Forelimb muscle (tissue), 1 donor: ENCODE measurements around the gene RAB40A. TPM values are rescaled to one million over a fixed set of nuclear protein-coding genes. Genes with fewer than 3 reads are reported as not detected.
"Not testable (repeated sequence)": the region's sequence is repeated elsewhere in the genome, so short reads cannot be mapped to it uniquely, and the experiment has no call there.

Experiments used
- DNase-seq: peaks from one replicate; pipeline ENCODE4 v3.0.0-alpha.2; 2013; ENCODE audit warnings: low read depth
- polyA plus RNA-seq: library from polyadenylated mRNA; unstranded; fragments of 120-200 nt; gene quantifications from one replicate; pipeline ENCODE4 v1.2.1, GENCODE V29; 2013; ENCODE audit not compliant: insufficient read length

Gene RAB40A
- polyA plus RNA-seq, 1 donor: 1.1 TPM

DNA sequence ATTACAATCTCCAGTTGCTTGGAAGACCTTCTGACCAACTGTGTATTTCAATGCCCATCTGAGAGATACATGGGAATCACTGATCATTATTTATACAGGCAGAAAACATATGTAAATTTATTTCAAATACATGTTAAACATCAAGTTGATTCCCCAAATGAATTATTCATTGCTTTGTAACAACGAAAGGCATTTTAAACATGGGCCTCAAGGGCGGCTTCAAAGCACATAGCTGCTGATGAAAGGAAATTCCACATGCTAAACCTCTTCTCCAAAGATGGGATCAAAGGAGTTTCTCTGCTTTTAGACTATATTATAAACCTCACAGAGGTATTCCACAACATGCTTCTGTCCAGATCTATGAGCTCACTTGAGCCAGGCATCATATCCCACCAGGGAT is 4.3 kb upstream of the RAB40A start:
- no peak for DNase-seq

DNA sequence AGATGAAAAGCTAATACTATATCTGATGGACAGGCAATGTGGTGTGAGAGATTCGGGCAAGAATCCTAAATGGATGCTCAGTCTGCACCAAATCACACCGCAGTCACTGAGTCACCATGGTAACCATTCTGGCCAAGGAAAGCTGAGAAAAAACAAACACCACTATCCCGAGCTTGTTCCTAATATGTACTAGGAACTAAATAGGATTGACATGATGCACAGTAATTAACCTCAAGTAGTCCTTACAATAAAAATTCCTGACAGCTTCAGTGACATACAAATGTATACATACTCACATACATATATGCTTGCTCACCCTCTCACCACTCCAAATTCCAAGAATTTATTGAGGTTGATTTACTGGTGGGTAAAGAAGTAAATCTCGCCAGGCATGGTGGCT is 1.1 kb upstream of the RAB40A start:
- no peak for DNase-seq

DNA sequence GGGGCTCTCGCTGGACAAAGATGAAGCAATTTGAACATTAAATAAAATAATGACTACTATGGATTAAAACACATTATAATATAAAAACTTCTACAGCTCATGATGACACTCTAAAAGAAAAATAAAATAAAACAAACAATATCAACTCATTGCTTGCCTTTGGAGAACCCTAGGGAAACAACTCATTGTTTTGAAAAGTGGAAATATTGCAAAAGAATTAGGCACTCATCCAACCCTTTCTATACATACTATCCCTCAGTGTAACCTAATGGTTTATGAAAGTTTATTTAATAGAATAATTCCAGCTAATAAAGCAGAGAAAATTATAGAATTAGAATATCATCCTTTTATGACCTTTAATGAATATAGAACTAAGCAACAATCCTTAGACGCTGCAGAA is 718 bp downstream of the RAB40A start:
- no peak for DNase-seq

DNA sequence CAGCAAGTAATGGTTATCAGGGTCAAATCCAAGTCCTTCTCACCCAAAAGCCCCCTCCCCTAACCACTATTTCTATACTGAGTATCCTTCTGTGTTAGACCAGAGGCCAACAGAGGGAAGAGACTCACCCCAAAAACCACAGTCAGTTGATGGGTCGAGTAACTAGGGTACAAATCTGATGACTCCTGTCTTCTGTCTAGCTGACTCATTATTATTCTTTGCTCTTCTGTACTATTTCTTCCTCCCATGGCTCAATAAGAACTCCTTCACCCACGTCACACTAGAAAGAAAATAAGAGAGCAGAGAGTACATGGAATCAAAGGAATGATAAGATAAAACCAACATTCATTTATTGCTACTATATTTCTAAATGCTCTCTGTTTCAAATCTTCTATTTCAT is 2.0 kb downstream of the RAB40A start:
- DNase-seq: no peak

DNA sequence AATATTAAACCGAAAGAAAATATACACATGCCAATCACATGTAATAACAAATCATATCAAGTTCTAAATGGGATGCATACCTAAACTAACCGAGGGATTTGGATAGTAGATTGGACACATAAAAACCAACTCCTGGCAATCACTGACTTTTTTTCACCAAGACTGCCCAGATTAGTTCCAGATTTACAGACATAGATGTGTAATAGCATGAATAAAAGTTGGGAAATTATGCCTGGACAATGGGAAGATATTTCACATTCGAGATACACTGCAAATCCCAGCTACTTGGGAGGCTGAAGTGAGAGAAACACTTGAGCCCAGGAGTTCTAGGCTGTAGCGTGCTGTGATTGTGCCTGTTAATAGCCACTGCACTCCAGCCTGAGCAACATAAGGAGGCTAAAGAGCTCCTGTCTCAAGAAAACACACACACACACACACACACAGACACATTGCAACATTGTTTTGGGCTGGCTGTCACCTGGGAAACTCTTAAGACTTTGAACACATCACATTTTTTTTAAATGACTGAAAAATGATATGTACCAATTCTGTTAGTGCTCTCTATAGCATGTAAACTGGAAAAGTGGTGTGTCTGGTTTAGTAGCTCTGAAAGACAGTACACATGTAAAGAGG is 5.7 kb downstream of the RAB40A start:
- no peak for DNase-seq

DNA sequence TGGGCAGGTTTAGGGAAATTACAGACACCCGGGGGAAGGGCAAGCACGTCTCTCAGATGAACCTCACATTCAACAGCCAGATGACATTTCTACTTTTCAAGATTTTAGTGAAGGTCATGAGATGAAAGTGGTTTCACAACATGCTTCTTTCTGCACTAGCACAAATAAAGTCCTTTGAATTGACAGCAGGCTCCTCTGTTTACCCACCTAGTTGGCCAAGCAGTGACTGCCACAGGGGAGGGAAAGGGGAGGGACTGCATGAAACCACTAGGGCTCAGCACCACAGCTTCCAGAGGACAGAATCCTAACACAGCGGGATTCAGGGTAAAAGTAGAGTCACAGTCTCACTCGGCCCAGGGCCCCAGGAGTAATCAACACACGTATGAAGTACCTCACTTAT is 6.2 kb downstream of the RAB40A start:
- no peak for DNase-seq

DNA sequence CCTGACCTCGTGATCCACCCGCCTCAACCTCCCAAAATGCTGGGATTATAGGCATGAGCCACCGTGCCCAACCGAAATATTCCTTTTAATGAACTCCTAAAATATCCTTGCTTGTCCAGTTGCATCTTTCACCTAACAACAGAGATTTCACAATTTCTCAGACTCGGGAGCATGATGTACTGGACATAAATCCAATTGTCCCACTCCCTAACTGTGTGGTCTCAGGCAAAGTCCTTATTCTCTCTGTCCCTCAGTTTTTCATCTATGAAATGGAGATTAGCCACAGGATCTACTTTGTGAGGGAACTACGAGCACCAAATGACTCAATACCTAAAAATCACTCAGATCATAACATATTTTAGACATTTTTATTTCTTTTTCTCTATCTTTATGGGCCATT is 9.3 kb downstream of the RAB40A start:
- DNase-seq: no peak

DNA sequence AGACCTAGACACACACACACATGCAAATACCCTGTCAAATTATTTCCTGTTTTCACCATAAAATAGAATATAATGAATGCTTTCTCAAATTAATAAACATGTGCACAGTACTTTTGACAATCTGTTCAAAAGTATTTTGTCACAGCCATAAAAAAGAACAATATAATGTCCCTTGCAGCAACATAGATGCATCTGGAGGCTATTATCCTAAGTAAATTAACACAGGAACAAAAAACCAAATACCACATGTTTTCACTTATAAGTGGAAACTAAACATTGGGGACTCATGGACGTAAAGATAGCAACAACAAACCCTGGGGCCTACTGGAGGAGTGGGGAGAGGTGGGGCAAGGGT is 15.5 kb downstream of the RAB40A start:
- DNase-seq: no peak

DNA sequence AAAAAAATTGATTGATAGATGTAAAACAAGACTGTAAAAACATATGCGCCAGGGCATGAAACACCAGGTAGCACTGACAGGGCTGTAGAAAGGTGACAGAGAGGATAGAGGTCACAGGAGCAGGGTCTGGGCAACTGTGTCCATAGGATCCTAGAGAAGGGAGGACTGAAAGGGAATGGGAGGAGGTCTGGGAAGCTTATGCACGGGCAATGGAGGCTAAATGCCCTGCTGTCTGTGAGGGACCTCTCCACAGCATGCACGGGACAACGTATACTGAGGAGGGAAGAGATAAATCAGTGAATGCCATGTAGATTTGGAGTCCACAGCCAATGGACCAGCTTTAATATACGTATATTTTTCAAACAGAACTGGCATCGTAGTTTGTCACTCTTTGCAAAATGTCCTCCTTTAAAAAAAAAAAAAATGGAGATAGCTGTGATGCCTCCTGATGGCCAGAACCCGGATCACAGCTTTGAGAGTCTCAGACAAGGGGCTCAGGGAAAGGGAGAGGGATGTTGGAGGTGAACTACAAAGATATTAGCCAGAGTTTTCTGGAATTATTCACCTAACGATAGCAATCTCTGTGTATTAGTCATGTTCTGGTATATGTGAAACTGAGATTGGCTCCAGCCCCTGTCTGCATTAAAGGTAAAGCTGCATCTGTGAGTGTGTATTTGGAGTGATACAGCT is 16.0 kb downstream of the RAB40A start:
- DNase-seq: no peak

DNA sequence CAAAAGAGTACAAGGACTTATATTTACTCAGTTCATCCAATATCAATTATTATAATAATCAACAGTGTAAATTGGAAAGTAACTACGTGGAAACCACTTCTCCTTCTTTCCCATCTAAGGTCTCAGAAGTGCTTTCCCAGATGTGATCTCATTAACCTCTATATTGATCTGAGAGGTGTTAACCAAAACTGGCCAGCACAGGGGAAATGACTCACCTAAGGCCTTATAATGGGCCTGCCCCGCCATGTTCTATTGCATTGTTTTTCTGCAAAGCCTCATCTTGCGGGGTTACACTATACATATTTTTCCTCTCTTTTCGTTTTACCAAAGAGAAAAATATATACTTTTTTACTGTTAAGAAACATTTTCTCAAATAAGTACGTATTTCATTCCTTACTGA is 20.5 kb downstream of the RAB40A start:
- DNase-seq: no peak

DNA sequence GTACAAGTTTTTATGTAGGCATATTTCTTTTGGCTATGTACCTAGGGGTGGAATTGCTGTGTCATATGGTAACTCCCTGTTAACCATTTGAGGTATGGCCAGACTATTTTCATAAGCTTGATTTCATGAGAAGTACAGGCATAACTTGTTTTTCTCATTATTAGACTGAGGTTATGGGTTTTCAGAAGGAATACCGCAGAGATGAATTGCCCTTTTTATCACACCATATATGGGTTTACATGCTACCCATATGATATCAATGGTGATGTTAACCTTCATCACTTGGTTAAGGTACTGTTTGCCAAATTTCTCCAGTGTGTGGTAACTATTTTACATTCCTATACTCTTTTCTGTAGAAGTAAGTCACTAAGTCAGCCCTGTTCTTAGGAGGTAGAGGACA is 23.5 kb downstream of the RAB40A start:
- DNase-seq: no peak

DNA sequence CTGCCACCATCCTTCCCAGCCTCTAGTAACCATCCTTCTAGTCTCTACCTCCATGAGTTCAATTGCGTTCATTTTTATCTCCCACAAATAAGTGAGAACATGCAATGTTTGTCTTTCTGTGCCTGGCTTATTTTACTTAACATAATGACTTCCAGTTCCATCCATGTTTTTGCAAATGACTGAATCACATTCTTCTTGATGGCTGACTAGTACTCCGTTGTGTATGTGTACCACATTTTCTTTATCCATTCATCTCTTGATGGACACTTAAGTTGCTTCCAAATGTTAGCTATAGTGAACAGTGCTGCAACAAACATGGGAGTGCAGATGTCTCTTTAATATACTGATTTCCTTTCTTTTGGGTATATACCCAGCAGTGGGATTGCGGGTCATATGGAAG is 25.7 kb downstream of the RAB40A start:
- not testable (repeated sequence) for DNase-seq

DNA sequence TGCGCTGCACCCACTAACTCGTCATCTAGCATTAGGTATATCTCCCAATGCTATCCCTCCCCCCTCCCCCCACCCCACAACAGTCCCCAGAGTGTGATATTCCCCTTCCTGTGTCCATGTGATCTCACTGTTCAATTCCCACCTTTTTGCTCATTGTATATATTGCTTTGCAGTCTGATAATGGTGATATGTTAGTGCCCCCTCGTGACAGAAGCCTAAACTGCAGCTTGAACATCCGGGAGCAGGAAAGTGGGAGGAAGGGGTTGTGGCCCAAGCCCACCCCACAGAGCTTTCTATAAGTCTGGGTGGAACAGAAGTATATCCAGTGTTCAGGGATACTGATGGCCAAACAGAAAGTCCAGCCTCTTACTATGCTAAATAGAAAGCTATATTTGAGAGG is 29.6 kb downstream of the RAB40A start:
- DNase-seq: not testable (repeated sequence)

DNA sequence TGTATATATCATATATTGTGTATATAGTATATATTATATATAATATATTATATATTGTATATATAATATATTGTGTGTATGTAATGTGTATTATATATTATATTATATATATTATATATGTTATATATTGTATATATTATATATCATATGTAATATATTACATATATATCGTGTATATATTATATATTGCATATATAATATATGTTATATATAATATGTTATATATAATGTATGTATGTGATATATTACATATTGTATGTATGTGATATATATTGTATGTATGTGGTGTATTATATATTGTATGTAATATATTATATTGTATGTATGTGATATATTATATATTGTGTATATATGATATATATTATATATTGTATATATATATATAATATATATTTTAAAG is 30.5 kb downstream of the RAB40A start:
- no peak for DNase-seq

DNA sequence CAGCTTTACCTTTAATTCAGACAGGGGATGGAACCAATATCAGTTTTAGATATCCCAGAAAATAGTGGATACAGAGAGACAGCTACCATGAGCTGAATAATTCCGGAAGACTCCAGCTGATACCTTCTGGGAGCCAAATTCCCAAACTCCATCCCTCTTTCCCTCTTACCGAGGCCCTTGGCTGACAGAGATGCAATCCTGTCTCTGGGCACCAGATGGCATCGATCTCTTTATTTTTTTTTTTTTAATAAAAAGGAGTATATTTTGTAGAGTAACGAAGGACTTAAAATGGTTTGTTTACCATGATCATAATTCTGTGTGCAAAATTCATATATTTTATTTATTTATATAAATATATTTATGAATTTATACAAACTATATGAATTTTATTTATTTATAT is 31.0 kb downstream of the RAB40A start:
- no peak for DNase-seq

DNA sequence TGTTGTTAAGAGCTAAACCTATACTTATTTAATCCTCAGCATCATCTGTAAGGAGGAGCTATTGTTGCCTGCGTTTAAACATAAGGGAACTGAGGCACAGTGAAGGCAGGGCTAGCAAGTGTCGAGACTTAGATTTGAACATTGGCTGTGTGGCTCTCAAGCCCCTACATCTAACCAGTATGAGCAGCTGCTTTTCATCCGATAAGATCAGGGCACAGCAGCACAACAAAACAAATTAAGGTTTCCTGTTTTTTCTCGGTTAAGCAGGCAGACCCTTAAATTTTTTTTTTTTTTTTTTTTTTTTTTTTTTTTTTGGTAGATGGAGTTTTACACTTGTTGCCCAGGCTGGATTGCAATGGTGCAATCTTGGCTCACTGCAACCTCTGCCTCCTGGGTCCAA is 35.6 kb downstream of the RAB40A start:
- no peak for DNase-seq

DNA sequence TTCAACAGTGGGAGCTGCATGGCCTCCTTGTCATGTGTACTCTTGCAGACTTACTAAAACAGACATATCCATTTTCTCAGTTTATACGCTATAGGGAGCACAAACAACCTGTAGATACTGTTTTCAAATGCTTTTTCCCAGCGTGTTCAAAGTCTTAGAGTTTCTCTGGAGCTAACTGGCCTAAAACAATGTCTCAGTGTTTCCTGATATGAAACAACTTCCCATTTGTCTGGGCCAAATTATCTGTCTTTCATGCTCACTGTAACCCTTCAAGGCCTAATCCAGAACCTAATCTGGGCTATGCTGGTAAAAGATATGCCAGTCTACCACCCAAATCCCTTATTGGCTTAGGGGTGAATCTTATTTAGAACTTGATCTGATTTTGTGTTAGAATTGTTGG is 38.8 kb downstream of the RAB40A start:
- DNase-seq: no peak

DNA sequence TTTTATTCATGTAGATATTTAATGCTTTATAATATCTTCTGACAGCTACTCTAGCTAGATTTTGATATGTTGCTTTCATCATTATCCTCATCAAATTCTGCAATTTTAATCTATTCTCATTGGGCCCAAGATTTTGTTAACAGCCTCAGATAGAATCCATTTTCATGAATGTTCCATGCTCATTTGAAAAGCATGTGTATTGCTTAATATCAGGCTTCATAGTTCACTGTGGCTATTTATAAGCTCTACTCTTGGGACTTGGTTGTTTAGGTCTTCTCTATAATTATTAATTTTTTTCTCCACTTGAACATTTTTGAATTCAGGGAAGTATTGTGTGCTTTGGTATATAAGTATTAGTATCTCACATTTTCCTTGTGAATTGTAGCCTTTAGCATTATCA is 41.8 kb downstream of the RAB40A start:
- no peak for DNase-seq

DNA sequence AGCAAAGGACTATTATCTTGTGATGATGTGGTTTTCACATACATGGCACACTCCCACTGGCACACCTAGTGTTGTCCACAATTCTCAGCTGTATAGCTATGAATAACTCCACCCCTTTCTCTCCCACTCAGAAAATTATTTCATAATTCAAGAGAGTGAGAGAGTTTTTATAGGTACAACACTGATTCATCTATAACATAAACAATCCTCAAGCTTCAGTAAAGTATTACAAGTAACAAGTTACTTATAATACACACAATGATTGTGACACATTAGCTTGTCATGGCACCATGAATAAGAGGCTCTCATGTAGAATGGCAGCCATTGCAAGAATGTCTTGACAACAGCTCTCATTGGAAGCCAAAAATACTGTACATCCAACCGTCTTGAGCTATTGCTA is 43.9 kb downstream of the RAB40A start:
- no peak for DNase-seq

DNA sequence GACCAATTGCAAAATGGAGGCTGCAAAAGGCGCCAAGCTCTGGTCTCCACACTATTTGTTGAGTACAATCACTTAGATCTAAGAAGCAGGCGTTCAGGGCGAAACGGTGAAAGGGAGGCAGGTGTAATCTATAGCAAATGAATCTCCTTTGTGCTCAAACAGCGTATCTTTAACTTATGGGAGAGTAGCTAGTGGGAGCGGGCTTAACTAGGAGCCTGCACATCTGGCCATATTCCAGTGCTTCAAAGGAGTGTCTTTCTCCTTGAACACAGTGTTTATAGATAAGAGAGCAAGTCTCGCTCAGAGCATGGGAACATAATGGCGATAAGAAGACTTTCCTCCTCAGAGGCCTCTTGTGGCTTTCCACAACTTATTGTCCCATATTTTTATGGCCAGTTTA is 49.3 kb downstream of the RAB40A start:
- DNase-seq: not testable (repeated sequence)

DNA sequence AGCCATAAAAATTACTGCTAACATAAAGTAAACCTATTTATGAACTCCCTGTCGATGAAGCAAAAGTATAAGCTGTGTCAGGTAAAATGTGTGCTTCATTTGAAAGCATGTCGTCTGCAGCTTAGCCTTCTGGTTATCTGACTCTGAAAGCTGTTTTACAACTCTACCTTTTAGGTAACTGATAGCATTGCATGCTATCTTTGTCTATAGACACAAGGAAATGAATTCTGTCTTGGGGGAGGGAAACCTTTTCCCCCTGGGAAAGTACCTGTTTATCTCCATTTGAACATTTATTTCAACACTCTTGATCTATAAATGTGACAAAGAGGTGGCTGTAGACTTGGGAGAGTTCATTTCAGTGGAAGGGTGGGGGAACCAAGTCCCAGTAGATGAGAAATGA is 51.4 kb downstream of the RAB40A start:
- DNase-seq: no peak

DNA sequence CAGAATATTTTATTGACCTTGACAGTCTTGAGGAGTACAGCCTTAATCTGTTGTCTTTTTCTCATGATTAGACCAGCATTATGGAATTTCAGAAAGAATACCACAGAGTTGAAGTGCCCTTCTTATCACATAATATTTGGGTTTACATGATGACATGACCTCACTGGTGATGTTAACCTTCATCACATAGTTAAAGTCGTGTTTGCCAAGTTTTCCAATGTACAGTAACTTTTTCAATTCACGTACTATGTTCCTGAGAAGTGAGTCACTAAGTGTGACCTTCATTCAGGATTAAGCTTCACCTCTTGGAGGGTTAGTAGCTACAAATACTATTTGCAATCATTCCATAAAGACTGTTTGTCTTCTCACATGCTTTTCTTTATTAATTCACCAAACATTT is 52.1 kb downstream of the RAB40A start:
- no peak for DNase-seq

DNA sequence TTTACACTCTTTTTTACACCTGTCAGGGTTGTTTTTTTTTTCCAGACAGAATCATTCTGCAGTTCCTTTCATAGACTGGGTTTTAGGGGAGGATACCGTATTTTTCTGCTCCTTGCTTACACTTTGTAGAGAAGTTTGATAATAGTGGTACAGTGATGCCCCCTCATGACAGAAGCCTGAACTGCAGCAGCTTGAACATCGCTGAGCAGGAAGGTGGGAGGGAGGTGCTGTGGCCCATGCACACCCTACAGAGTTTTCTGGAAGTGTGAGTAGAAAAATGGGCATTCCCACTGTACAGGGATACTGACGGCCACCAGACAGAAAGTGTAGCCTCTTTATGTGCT is 54.5 kb downstream of the RAB40A start:
- DNase-seq: peak; percentile 60

DNA sequence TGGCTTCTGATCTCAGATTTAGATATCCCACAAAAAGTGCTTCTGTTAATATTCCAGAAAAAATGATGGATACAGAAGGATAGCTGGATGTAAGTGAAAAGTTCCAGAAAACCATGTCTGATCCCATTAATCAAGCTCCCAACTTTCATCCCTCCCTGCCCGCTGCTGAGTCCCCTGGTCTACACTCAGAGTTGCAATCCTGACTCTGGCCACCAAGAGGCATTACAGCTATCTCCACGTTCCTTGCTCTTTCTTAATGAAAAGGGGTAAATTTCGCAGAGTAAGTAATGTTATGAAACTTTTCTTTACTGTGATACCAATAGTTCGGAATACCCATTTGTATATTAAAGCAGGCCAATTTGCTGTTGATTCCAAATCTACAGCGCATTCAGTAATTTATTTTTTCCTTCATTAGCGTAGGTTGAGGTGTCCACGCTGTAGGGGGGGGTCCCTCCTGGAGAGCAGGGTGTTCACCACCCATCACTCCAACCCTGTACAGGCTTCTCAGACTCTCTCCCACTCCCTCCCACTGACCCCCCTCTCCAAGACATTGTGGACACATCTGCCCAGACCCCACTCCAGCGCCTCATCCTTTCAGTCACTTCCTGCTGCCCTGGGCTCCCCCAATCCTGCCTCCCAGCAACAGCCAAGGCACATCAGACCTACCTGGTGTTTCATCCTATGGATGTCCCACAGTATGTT is 55.1 kb downstream of the RAB40A start:
- DNase-seq: no peak
